Measurements from ENCODE around the gene AKT1S1.

Gene AKT1S1

GRCh38 chr19:49907745-49908446 is 30.7 kb upstream of the AKT1S1 start:
- no peak for DNase-seq (ENCODE audit: low read depth)

DNA sequence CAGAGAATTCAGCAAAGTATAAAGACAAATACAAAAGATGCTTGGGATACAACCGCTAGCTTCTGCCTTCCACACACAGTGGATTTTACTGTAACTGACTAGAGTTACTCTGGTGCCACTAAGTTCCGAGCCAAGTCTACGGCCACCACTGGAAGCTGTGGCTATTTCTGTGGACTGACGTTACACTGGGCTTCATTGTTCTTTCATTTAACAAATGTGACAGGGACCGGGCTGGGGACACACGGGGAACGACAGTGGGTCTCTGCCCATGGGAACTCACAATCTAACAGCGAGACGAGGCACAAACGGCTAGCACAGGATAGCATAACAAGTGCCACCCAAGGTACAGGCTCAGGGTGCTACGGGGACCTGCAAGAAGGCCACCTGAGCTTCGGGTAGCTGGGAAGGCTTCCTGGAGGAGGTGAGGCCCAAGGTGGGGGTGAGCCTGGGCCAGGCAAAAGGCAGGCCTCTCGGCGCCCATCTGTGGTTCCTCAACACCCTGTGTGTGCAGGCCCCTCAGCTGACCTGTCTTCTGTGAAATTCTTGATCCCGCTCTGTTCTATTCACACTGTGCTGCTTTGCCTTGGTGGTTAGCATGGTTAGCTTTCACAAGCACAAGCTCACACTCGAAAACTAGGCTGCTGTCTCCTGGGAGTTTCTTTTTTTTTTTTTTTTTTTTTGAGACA is 29.9 kb upstream of the AKT1S1 start:
- no peak for DNase-seq (ENCODE audit: low read depth)

DNA sequence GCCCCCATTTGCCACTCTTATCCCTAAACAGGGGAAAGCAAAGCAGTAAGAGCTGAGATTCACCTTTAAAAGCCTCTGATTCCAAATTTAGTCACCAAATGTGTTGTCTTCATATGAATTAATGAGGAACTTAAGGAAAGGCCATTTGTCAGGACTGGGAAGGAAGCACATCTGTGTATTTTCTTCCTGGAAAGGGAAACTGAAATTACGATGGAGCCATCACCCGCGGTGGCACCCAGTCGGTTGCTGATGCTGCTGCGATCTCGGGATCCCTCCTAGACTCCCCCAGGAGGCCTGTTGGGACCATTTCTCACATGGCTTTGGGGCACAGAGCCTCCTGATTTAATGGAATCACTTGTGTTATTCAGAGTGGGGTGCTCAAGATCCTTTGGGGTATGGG is 27.0 kb upstream of the AKT1S1 start:
- DNase-seq (ENCODE audit: low read depth): no peak

DNA sequence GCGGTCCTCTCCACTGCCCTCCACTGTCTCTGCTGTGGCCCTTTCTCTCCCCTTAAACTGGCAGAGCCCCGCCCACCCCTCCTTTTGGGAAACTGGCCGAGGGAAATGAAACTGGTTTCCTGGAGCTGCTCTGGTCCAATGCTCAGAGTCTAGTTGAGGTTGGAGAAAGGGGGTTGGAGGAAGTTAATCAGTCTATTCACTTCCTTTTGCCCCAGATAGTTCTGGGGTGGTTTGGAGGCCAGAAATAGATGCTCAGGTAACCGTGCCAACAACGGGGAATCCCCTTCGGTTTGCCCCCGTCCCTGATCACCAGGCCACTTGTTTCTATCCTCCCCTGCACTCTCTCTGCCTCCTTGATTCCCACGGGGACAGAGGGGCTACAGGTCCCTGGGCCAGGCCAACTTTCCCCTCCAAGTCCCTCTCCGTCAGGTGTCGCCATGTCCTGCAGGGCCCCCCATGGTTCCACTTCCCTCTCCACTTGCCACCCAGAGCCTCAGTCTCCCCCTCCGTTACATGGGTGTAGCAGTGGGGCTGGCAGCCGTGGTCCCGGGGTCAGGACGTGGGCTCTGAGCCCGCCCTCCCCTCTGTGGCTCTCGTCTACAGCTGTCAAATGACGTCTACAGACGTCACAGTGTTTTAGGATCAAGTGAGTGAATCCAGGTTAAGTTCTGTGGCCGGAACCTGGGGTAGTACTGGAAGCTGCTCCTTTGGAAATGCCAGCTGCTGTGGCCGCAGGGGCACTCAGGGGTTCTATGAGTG is 19.9 kb upstream of the AKT1S1 start, which contains the start of gene IL4I1:
IL4I1 (minus strand) TSS at position 25 of the 759 bp plus-strand sequence. CDS start 727 bp downstream, outside the sequence.
- DNase-seq (ENCODE audit: low read depth): no peak

GRCh38 chr19:49895566-49896297 is 18.6 kb upstream of the AKT1S1 start:
- no peak for DNase-seq (ENCODE audit: low read depth)

- DNase-seq (ENCODE audit: low read depth): no peak
These were observed 17.9 kb upstream of the AKT1S1 start for GRCh38 chr19:49894879-49895565.

GRCh38 chr19:49894011-49894664 is 17.0 kb upstream of the AKT1S1 start:
- no peak for DNase-seq (ENCODE audit: low read depth)

GRCh38 chr19:49892716-49893115 is 15.6 kb upstream of the AKT1S1 start:
- no peak for DNase-seq (ENCODE audit: low read depth)

DNA sequence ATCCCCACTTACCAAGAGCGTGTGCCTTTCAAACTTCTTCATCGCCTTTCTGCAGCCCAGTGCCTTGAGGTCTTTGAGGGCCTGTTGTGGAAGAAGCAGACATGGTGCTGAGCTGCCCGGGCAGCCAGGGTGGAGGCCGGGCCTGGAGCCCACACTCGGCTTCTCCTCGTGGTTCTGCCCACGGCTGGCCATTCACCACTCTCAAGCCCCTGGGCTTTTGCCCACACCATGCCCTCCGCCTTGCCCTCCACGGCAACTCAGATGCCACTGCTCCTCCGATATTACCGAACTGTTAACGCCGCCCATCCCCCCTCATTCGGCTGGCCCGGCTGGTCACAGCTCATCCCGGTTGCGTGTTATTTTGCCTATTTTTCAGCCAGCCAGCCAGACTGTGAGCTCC is 14.2 kb upstream of the AKT1S1 start:
- DNase-seq (ENCODE audit: low read depth): no peak

DNA sequence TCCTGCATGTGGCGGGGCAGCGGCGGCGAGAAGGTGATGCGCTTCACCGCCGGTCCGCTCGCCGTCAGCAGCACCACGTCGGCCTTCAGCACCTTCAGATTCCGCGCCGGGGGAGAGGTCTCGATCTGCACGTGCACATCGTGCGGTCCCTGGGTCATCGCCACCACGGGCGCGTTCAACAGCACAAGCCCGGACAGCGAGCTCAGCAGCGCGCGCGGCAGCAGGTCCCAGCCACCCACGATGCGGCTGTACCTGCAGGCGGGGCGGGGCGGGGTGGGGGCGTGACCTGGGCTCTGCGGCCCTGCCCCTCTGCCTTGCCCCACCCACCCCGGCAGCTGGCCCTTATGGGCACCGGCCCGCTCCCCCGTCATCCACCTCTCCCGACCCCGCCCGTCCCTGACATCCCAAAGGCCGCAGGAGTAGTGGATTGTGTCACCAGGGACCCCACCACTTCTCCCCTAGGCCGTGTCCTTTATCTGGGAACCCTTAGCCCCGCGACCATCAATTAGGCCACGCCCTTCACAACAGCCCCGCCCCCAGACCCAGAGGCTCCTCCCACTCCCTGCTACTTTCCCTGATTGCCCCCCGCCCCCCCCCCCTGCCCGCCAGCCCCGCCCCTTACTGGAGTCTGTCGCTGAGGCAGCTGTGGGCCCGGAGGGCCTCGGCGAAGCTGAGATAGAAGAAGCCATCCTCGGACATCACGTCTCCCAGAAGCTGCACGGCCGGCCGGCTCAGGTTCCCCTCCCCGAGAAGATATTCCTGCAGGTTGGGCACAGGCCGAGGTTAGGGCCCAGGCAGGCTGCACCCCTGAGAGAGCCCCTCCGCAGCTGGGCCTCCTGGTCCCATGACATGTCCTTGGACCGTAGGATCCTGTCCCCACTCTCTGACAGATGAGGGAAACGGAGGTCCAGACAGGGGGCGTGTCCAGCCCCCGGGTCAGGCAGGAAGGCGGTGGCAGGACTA is 13.5 kb upstream of the AKT1S1 start:
- DNase-seq (ENCODE audit: low read depth): no peak

DNA sequence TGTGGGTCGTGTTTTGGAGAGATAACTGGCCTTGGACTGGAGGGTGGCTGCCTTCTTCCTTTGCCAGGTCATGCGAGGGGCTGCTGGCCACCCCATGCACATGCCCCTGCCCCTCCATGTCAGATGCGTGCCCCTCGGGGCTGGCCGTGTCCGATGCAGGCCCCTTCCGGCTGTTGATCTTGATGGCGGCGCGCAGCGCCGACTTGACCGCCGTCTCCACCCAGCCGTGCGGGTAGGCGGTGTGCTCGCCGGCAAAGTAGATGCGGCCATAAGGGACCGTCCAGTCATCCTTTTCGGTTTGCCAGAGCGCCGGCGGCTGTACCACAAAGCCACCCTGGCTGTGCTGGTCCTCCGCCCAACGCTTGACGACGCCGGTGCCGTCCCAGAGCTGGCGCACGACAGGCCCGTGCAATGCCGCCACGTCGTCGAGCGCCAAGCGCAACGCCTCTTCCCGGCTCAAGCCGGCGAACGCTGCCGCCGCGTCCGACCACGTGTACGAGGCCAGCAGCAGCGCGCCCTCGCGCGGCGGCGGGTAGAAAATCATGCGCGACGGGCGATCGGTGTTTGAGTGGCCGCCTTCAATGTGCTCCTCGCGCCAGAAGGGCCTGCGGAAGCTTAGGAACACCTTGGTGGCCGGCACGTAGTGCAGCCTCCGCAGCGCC is 12.7 kb upstream of the AKT1S1 start:
- peak; percentile 65 for DNase-seq (ENCODE audit: low read depth)

- no peak for DNase-seq (ENCODE audit: low read depth)
These were observed 12.0 kb upstream of the AKT1S1 start for GRCh38 chr19:49889038-49889686.

- DNase-seq (ENCODE audit: low read depth): no peak
These were observed 11.3 kb upstream of the AKT1S1 start for GRCh38 chr19:49888510-49888824.

DNA sequence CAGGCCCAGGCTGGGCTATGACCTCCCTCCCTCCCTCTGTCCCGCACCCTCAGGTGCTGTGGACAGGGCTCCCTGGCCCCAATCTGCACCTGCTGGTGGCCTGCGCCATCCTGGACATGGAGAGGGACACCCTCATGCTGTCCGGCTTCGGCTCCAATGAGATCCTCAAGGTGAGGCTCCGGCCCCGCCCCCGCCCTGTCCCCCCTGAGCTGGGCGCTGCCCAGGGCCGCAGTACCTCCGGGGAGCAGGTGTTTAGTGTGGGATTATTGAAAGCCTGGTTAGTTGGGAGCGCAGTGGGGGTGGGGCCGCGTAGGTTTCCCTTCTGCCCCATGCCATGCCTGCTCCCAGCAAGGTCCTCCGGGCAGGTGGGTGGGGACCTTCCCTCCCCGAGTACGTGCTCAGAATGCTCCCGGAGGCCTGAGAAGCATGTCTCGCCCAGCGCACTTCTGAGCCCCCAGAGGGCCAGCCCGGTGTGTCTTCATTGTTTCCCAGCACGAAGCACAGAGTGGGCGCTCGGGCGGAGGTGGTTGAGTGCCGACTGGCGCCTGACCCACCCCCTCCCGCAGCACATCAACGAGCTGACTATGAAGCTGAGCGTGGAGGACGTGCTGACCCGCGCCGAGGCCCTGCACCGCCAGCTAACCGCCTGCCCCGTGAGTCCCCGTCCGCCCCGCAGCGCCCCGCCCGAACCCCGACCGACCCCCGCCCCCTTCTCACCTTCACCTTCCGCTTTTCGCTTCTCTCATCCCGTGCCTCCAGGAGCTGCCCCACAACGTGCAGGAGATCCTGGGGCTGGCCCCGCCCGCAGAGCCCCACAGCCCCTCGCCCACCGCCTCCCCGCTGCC is 10.7 kb upstream of the AKT1S1 start:
- DNase-seq (ENCODE audit: low read depth): no peak

DNA sequence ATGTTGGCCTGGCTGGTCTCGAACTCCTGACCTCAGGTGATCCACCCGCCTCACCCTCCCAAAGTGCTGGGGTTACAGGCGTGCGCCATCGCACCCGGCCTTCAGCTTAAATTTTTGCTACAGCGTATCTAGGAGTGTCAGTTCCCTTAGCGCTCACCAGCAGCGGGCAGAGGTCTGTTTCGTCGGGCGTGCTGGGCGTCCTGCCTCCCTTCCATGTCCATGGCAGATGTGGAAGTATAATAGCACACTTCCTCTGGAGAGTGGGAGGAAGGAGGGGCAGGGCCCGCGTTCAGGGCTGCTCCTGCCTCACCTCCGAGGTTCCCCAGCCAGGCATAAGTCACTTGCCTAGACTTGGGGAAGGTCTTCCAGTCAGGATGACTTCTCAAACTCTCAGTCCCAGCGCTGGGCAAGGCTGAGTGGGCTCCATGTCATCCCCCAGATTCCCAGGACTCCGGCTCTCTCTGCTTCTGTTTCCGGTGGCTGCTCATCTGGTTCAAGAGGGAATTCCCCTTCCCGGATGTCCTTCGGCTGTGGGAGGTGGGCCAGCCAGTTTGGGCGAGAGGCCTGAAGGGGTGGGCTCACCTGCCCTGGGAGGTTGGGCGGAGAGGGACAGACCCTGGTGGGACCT is 10.0 kb upstream of the AKT1S1 start:
- DNase-seq (ENCODE audit: low read depth): no peak

DNA sequence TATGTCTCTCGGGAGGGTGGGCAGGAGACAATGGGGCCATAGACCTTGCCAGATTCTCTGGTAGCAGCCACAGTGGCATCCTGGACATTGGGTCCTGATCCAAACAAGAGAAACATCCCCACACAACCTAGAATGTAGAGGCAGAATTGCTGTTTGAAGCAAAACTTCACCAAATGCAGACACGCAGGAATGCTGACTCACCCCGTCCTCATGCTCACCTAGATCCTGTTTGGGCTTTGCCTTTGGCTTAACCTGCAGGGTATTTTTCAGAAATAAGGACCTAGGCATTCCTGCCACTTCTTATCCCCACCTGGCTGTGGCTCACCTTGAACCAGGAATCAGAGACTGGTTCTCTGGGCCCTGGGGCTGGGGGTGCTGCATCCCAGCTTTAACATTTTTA is 7.6 kb upstream of the AKT1S1 start:
- DNase-seq (ENCODE audit: low read depth): no peak

DNA sequence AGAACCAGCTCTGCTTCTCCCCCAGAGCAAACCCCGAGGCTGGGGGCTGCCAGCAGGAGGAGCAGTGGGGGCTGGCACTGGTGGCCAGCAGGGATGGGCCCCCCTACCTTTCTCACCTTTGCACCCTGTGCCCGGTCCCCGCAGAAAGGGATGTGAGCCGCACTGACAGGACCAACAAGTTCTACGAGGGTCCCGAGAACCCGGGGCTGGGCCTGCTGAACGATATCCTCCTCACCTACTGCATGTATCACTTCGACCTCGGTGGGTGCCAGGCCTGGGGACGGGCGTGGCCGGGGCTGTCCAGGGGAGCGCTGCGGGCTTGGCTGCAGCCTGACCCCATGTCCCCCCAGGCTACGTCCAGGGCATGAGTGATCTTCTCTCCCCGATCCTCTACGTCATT is 7.0 kb upstream of the AKT1S1 start:
- DNase-seq (ENCODE audit: low read depth): no peak

DNA sequence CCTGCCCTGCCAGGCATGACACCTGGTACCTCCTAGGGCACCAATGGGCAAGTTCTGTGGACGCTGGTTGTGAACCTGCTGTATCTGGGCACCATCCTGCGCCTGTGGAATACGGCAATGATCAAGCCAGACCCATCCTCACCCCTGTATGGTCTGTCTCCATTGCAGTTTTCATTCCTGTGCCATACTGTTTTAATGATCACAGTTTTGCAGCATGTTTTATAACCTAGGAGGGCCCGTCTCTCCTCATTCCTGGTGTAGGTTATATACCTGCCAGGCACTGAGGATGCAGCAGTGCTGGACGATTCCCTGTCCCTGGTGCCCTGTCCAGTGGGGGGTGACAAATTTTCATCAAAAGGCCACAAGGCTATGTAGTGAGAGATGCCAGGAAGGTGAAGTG is 5.9 kb upstream of the AKT1S1 start:
- no peak for DNase-seq (ENCODE audit: low read depth)

Measured in amniotic epithelial cell (primary cell).